GM19452 (cell line): ENCODE results near the gene IDH2.
"Not testable (repeated sequence)": the region's sequence is repeated elsewhere in the genome, so short reads cannot be mapped to it uniquely, and the experiment has no call there.

Source experiments
- ATAC-seq: cut with Tn5 transposase; IDR thresholded peaks from one replicate; pipeline ENCODE4 v1.9.1; 2021; ENCODE audit not compliant: unreplicated experiment

Gene IDH2

DNA sequence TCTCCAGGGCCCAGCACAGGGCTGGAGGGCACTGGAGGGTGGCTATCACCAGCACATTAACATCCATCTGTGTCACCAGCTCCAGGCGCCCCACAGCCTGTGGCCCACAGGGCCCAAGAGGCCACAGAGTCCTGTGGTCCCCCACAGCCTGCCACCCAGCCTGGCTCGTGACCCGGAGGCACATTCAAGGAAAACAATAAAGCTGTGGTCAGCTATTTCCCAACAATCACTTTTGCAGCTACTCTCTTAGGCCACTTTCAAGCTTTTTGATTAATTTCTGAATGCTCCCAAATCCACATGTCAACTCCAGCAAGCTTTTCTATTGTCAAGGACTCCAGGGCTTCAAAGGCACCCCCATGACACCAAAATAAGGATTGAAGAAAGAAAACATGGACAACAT is 16.7 kb downstream of the IDH2 start:
- no peak for ATAC-seq

DNA sequence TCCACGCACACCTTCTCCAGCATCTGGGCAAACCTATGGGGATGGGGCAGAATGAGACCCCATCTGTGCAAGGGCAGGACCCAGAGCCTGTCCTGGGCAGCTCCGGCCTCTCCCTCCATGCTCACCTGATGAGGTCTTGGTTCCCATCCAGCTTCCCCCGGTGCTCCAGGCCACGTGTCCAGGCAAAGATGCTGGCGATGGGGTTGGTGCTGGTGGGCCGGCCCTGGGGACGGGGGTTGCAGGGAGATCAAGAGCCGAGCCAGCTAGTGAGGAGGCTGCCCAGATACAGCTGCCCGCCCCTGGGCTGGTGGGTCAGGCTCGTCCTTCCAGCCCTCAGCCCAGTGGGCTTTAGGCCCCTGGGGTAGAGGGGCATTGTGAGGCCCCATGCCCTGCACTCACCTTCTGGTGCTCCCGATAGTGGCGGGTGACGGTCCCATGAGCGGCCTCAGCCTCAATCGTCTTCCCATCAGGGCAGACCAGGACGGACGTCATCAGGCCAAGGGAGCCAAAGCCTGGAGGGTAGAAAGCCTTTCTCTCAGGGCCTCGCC is 17.3 kb downstream of the IDH2 start:
- ATAC-seq, result no peak

DNA sequence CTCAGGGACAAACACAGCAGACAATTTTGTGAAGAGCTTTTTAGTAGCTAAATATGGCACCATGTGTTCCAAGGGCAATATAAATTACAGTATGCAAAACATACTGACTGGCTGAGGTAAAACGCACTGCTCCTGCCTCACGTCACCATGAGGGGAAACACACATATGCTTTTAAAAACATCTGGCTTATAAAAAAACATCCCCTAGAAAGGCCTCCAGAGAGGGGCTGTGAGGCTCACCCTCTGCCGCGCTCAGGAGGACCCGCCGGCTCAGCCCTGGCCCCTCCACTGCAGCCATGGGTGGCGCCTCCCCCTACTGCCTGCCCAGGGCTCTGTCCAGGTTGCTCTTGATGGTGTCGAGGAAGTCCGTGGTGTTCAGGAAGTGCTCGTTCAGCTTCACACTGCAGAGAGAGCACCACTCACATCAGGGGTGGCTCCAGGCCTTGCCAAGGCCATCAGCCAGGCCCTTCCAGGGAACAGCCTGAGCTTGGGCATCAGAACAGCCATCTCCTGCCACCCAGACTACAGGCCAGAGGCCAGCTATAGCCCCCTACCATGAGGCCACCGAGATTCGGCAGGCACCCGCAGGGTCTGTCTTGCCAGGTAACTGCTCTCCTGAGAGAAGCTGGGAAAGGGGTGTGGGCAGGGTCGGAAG is 18.2 kb downstream of the IDH2 start:
- no peak for ATAC-seq

DNA sequence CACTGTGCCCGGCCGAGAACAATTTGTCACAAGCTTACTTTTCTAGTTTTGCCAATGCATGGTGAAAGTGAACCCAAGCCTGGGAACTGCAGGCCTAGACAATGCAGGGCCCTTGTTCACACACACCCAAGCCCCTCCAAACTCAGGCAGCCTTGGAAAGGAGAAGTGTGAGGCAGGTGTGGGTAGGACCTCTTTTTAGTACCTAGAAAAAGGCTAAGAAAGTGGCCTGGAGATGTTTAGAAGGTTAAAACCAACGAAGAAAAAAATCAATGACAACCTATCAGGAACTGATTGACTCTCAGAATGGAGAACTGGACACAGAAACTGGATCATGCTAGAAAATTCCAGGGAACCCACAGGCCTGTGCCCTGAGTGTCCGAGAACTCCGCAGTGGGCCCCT is 18.8 kb downstream of the IDH2 start:
- no peak for ATAC-seq

DNA sequence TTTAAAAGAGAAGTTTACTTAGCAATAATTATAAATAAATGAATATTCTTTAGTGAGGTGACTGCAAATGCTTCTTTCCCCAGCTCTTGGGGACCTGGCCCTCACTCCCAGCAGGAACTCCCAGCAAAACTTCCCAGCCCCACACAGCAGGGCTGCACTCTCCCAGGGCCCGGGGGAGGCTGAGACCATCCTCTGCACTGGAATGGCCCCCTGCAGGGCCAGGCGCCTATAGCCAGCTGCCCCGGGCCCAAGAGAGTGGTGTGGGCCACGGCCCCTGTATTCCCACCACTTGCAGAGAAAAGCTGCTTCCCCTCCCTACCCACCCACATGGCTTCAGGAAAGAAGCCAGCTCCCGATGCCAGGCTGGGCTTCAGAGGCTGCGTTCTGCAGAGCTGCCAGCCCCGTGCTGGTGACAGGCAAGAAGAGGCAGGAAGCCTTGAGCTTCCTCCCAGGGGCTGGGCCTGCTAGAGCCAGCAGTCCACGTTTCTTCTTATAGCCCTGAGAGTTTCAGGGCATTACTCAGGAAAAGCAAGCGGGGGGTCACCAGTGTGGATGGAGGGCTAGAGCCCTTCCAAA is 20.0 kb downstream of the IDH2 start:
- no peak for ATAC-seq

DNA sequence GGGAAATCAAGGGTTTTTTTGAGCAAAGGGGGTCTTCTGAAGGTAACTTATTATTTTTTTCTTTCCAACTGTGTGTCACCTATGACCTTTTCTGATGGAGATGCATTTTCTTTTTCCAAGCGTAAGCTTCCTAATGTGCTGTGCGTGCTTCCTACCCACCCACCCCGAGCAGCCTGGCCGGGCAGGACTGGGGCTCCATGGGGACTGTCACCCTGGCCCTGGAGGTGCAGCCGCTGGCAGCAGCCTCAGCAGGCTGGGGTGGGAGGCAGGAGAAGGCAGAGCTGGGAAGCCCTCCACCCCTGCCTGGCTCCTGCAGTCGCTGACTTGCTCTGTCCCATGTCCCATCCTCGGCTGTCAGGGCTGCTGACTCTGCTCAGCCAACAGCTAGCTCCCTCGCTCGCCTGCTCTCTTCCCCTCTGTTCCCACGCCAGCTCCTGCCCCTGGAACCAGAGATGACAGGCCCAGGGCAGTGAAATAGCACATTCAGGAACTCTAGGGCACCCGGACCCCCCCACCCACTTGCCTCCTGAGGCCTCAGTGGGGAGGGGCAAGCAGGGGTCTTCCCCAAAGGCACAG is 21.4 kb downstream of the IDH2 start:
- no peak for ATAC-seq

DNA sequence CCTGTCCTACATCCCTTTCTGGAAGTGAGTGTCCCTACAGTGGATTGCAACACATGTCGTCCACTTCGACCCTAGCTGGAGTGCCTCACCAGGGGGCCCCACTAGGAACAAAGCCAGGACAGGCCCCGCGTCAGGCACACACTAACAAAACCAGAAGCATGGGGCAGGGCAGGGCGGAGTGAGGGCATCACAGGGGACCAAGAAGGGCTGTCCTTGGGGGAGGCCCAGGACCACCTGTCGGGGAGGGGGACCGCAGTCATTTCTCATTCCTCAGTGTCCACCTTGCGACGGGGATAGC is 21.9 kb downstream of the IDH2 start:
- ATAC-seq, result no peak

DNA sequence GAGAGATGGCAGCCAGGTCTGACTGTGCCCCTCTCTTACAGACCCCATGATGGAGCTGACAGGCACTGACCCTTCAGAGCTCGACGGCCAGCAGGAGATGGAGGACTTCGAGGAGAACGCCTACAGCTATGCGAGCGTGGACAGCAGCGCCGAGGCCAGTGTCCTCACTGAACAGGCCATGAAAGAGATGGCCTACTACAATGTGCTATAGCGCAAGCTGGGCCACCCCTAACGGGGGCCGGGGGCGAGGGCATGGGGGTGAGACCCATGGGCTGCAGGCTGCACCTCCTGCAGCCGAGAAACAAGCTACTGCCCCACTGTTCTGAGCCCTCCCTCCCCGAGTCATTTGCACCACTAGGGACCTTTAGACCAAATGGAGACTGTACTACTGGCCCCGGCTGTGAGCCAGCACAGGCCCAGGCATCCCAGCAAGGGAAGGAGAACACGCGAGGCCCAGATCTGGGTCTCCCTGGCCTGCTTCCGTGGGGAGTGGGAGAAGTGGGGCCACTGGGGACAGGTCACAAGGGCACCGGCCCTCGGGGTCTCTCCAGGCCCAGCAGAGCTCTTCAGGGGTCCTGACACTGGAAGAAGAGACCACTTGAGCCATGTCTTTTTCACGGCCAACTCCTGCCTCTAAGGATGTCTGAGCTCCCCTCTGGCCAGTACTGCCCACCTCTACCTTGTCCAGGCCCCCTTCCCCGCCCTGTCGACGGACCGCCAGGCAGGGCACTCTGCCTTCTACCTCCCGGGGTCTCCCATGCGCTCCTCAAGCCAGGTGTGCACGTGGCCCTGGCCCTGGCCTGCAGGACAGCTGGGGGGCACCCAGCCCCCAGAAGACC is 22.4 kb downstream of the IDH2 start:
- ATAC-seq, result no peak

DNA sequence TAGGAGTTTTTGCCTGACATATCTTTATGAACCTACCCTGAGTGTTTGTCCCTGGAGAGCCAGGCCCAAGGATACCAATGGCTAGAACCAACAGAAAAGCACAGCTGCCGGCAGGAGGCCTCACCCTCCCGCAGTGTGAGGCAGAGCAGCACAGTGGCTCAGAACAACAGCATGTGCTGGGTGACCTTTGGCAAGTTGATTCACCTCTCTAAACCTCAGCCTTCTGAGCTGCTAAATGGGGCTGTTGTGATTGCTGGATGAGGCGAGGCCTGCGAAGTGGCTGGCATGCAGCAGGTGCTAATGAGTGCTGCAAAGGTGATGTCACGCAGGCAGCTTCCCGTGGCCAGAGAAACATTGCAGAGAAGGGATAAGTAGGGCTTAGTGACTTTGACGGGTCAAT is 23.3 kb downstream of the IDH2 start:
- no peak for ATAC-seq

DNA sequence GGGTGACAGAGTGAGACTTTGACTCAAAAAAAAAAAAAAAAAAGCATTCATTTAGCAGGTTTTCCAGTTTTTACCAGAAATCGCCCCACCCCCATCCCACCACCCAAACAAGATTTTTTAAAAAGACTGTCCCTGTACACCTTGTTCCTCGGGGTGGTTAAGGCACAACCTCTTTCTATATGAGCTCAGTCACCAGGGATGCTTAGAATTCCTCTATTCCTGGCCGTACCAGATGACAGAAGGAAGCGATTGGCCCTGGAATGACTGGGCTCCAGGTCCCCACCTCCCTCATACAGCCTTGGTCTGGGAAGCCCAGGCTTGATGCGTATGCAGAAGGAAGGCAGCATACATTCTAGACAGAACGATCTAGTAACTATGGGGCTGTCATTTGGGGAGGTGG is 25.6 kb downstream of the IDH2 start:
- ATAC-seq, result no peak

DNA sequence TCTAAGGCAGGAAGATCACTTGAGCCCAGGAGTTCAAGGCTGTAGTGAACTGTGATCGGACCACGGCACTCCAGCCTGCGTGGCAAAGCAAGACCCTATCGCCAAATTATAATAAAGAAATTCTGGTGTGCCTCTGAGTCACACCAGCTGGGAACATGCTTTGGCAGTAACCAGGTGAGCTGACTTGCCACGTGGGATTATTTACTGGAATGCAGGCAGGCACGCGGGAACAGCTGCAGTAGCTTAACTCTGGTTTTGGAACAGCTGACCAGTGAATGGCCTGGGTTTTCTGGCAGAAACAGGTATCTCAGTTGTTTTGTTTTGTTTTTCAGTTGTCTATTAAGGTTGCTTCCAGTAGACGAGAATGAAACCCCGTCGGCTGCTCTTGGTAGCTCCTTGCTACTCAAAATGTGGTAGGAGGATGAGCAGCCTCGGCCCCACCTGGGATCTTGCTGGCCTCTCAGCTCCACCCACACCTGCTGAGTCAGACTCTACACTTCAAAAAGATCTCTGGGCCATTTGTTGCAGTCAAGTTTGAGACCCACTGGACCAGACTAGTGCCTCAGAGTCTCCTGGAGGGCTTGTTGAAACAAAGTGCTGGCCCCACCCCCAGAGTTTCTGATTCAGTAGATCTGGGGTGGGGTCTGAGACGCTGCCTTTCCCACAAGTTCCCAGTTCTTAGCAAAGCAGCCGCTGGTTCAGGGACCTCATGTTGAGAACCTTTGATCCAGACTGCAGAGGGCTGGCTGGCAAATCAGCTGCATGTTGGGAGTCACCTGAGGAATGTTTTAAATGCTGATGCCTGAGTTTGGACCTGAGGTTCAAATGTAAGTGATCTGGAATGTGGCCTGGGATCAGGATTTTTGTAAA is 26.6 kb downstream of the IDH2 start:
- ATAC-seq, result no peak

DNA sequence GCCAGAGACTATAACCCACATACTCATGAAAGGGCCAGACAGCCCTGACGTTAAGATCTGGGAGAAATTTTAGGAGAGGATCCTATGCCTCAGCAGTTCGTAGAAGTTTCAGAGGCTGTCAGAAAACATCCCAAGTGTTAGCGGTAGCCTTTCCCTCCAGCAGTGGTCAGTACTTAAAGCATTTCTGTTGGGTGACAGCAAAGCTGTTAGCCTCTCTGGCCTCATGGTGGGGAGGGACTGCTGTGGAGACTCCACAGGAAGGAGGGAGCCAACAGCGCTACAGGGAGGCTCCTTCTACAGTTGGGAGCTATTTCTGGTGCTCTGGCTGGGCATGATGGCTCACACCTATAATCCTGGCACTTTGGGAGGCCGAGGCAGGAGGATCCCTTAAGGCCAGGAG is 27.4 kb downstream of the IDH2 start:
- ATAC-seq, result no peak

DNA sequence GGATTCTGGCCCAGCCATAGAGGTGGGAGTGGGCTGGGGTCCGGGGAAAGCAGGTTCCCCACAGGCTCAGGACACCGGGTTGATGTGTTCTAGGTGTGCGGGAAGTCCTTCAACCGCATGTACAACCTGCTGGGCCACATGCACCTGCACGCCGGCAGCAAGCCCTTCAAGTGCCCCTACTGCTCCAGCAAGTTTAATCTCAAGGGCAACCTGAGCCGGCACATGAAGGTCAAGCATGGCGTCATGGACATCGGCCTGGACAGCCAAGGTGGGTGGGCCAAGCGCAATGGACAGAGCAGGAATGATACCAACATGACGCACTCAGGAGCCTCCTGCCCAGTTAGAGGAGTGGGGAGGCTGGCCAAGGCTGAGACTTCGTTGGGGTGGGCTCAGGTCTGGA is 28.2 kb downstream of the IDH2 start:
- no peak for ATAC-seq

DNA sequence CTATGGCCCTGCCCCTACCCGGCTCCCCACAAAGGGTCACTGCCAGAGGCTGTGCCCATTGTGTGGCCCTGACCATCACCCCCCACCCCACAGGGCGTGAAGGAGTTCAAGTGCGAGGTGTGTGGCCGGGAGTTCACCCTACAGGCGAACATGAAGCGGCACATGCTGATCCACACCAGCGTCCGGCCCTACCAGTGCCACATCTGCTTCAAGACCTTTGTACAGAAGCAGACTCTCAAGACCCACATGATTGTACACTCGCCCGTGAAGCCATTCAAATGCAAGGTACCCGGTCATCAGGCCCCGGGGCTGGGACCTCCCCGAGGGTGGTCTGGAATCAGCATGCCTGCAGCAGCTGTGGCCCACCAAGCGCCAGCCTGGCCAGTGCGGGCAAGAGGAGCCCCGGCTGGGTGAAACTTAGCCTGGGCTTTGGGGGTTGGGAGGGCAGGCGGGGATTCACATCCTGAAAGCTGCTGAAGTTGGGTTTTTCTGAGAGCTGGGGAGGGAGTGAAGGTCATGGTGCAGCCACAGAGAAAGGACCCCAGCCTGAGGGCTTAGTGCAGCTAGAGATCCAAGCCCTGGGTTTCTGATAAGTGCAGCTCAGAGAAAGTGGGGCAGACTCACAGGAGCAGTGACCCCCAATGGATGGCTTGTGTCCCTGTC is 29.2 kb downstream of the IDH2 start:
- no peak for ATAC-seq

DNA sequence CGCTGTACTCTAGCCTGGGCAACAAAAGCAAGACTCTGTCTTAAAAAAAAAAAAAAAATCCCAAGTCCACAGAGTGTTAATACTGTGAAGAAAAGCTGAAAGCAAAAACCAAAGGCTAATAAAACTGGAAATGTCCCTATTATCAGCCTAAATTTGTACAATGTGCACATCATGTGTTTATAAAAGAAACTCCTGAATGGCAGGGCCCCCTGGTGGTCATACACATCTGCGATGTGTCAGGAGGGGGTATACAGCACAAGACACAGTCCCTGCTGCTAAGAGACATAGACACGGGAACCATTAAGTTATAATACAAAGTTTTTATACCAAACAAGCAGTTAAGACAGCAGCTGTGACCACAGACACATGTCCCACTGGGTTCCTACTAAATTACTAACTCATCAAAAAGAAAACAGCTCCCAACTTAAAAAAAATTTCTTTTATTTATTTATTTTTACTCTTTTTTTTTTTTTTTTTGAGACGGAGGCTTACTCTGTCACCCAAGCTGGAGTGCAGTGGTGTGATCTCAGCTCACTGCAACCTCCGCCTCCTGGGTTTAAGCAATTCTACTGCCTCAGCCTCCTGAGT is 31.0 kb downstream of the IDH2 start:
- peak; percentile 77 for ATAC-seq

DNA sequence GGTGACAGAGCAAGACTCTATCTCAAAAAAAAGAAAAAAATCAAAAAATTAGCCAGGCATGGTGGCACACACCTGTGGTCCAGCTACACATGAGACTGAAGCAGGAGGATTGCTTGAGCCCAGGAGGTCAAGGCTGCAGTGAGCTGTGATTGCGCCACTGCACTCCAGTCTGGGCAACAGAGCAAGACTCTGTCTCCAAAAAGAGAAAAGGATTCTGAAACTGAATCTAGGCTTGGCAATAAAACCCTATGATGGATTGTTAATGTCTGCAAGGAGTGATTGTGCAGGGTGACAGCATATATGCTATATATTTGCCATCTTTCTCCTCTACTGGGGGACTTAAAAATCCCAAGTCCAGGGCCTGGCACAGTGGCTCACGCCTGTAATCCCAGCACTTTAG is 31.6 kb downstream of the IDH2 start:
- not testable (repeated sequence) for ATAC-seq

DNA sequence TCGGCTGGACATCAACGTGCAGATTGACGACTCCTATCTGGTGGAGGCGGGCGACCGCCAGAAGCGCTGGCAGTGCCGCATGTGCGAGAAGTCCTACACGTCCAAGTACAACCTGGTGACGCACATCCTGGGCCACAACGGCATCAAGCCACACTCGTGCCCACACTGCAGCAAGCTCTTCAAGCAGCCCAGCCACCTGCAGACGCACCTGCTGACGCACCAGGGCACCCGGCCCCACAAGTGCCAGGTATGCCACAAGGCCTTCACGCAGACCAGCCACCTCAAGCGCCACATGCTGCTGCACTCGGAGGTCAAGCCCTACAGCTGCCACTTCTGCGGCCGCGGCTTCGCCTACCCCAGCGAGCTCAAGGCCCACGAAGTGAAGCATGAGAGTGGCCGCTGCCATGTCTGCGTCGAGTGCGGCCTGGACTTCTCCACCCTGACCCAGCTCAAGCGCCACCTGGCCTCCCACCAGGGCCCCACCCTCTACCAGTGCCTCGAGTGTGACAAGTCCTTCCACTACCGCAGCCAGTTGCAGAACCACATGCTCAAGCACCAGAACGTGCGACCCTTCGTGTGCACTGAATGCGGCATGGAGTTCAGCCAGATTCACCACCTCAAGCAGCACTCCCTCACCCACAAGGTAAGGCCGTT is 34.2 kb downstream of the IDH2 start:
- ATAC-seq, result no peak

DNA sequence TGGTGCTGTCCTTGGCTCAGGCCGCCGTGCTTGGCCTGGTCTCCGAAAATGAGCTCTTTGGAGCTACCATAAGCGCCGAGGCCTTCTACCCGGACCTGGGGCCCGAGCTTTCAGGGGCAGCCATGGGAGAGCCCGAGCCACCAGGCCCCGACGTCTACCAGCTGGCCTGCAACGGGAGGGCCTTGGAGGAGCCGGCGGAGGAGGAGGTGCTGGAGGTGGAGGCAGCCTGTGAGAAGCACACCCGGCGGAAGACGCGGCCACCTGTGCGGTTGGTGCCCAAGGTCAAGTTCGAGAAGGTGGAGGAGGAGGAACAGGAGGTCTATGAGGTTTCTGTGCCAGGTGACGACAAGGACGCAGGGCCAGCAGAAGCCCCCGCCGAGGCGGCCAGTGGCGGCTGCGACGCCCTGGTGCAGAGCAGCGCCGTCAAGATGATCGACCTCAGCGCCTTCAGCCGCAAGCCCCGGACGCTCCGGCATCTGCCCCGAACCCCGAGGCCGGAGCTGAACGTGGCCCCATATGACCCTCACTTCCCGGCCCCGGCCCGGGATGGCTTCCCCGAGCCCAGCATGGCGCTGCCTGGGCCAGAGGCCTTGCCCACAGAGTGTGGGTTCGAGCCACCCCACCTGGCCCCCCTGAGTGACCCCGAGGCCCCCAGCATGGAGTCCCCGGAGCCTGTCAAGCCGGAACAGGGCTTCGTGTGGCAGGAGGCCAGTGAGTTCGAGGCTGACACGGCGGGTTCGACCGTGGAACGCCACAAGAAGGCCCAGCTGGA is 34.9 kb downstream of the IDH2 start:
- no peak for ATAC-seq

DNA sequence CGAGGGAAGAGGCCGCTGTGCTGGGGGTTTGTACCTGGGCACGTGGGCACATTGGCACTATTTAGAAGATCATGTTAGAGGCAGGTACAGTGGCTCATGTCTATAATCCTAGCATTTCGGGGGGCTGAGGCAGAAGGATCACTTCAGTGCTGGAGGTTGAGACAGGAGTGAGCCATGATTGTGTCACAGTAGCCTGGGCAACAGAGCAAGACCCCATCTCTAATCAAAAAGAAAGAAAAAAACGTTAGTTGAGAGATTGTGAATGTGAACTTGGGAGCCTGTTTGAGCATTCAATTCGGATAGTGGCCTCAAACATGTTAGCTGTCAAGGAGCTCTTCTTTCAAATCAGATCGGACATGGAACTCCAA is 36.6 kb downstream of the IDH2 start:
- no peak for ATAC-seq
